Head of caudate nucleus (tissue), 42 donors: ENCODE data around the gene ABHD17A.

Experiments
- DNase-seq, 42 donors: peaks; one replicate each; pipeline versions ENCODE4 v3.0.0 to v3.0.0-alpha.2; 2020 to 2021; ENCODE audit warnings: mixed read lengths in 7 of 42
- intact Hi-C: fragments of 100-400 bp; cut with DNase I; formaldehyde crosslinking; loops from one replicate; pipeline ENCODE4 v1.15.0; 2022

The ABHD17A gene

DNA sequence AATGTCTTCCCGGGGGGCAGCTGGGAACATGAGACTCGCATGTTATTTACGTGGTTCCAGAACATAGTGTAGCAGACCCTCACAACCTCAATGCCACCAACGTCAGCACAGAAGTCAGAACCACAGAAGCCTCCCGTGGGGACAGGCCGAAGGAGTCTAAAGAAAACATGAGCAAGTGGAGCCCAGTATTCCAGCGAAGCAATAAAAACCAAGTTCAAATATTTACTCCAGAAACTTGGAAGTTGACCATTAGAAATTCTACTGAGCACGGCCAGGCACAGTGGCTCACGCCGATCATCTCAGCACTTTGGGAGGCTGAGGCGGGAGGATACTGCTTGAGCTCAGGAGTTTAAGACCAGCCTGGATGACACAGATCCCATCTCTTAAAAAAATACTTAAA is 55.3 kb downstream of the ABHD17A start:
- DNase-seq = no peak
- intact Hi-C loops = no loop called here

- intact Hi-C loops = no loop called here
- DNase-seq = no peak
These were observed 56.7 kb downstream of the ABHD17A start for GRCh38 chr19:1828279-1829238.

DNA sequence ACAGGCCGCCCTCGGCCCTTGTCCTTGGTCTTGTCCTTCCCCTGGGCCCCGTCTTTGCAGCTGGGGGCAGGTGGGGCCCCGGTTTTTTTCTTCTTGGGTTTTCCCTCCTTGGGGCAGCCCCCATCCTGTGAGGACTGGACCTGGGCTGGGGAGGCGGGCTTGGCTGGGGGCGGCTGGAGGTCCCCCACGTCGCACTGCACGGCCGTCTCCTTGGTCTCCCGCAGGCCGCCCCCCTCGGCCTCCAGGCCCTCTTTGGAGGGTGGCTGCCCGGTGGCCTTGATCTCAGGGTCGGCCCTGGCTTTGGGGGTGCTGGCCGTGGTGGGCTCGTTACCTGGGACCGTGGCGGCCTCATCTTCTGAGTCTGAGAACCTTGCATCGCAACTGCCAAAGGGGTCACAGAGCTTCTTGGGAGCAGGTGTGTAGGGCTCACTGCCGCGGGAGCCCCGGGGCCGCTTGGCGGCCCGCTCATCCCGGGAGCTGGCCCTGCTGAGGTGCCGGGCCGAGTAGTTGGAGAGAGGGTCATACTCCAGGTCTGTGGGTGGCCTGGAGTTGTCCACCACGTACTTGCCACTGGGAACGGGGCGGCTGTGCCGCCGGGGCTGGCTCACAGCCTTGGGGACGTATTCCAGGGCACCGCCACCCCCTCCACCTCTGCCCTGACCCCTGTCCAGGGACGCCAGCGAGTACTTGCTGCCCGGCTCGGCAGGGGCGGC is 57.6 kb downstream of the ABHD17A start:
- DNase-seq = no peak
- intact Hi-C loops = no loop called here
